Measurements from ENCODE around the gene DNM3. TPM values are rescaled to one million over a fixed set of nuclear protein-coding genes. Genes with fewer than 3 reads are reported as not detected.
A peak's percentile ranks its signal among the peaks of the same experiment; 100 is the strongest.

DNM3 gene
- total RNA-seq: 1 to 10 TPM in 2 of 4 donors, not detected in 2; 2.7 to 3.3 TPM

- in situ Hi-C loops (cut with MboI; ENCODE audit: low pct_ligation_motif_present in 1 of 4, low pct_unique_long_range_greater_than_20kb in 1 of 4, low sequenced_read_pairs in 3 of 4): no loop called here
- intact Hi-C loops (cut with DNase I; ENCODE audit: low total_unique reads): no loop called here
- H3K4me3 ChIP-seq: peak within 1 kb of the TSS; percentile 47 to 95 (median 62)
- WGBS, 2 donors (ENCODE audit: low coverage in 1 of 2): 2% methylated on average over 41 of the region's 85 CpGs; no CpG with 5 or more reads in 1 of the 2 donors
- TF ChIP-seq POLR2AphosphoS5 (IDR thresholded peaks at IDR 0.05) (peak in 2 of 3 donors; percentile 52 to 80), EP300 (IDR thresholded peaks at IDR 0.05; ENCODE audit: low read depth) (no peak)
- H3K27ac ChIP-seq: peak within 1 kb of the TSS; percentile 51 to 72 (median 68)
- H3K9me3 ChIP-seq: no peaks in the 10 kb centered on the region
- H3K4me1 ChIP-seq: peaks cover 0 to 12% (median 11%) of the 10 kb centered on the region in 4 donors
- peak; percentile 81 for DNase-seq
- H3K27me3 ChIP-seq: peaks cover 12% of the 10 kb centered on the region
- H3K36me3 ChIP-seq: no peaks in the 10 kb centered on the region
Measured at GRCh38 chr1:171841050-171841910, at the start of gene DNM3. Gene DNM3 (plus strand): TSS chr1:171841498. CDS start chr1:171841657, 159 bp downstream.

- no peak for DNase-seq
- intact Hi-C loops (cut with DNase I; ENCODE audit: low total_unique reads) (no loop called here), in situ Hi-C loops (cut with MboI; ENCODE audit: low pct_ligation_motif_present in 1 of 4, low pct_unique_long_range_greater_than_20kb in 1 of 4, low sequenced_read_pairs in 3 of 4) (loop anchor here in 1 of 4 donors (25.0 kb wide), 1 partner anchor 644 kb away; the partner anchor contains the start of gene PIGC)
- no peak for TF ChIP-seq EP300 (IDR thresholded peaks at IDR 0.05; ENCODE audit: low read depth)
- 88 to 90% methylated on average over 5 to 7 of the region's 7 CpGs for WGBS, 2 donors (ENCODE audit: low coverage in 1 of 2)
- H3K4me1 ChIP-seq: no peaks in the 10 kb centered on the region
- peaks cover 0 to 74% (median 33%) of the 10 kb centered on the region in 4 donors for H3K36me3 ChIP-seq
- no peak overlapping the region for H3K4me3 ChIP-seq
- no peak overlapping the region for H3K27ac ChIP-seq
- H3K27me3 ChIP-seq: no peaks in the 10 kb centered on the region
- H3K9me3 ChIP-seq: no peaks in the 10 kb centered on the region
Measured at GRCh38 chr1:171792656-171793369, 48.5 kb upstream of the DNM3 start.

- Histone ChIP-seq H3K4me1 (no peaks in the 10 kb centered on the region), H3K27me3 (no peaks in the 10 kb centered on the region), H3K9me3 (no peaks in the 10 kb centered on the region), H3K27ac (no peak overlapping the region), H3K36me3 (peaks cover 0 to 66% (median 29%) of the 10 kb centered on the region in 4 donors), H3K4me3 (no peak overlapping the region)
- TF ChIP-seq EP300 (IDR thresholded peaks at IDR 0.05; ENCODE audit: low read depth): no peak
- no peak for TF ChIP-seq POLR2AphosphoS5 (IDR thresholded peaks at IDR 0.05)
- no peak for TF ChIP-seq CTCF (IDR thresholded peaks at IDR 0.05)
- no peak for TF ChIP-seq POLR2A (IDR thresholded peaks at IDR 0.05)
- in situ Hi-C loops (cut with MboI; ENCODE audit: low pct_ligation_motif_present in 1 of 4, low pct_unique_long_range_greater_than_20kb in 1 of 4, low sequenced_read_pairs in 3 of 4): loop anchor here in 1 of 4 donors (25.0 kb wide), 1 partner anchor 644 kb away; the partner anchor contains the start of gene PIGC
- no peak for DNase-seq
- WGBS, 2 donors (ENCODE audit: low coverage in 1 of 2): 100% methylated on average over 1 of the region's 1 CpG
- intact Hi-C loops (cut with DNase I; ENCODE audit: low total_unique reads): no loop called here
Measured at GRCh38 chr1:171793636-171794035, 47.7 kb upstream of the DNM3 start.

GRCh38 chr1:171794085-171794484 lies 47.2 kb upstream of the DNM3 start:
- H3K27ac ChIP-seq: no peak overlapping the region
- H3K4me3 ChIP-seq: no peak overlapping the region
- no peaks in the 10 kb centered on the region for H3K27me3 ChIP-seq
- H3K4me1 ChIP-seq: no peaks in the 10 kb centered on the region
- in situ Hi-C loops (cut with MboI; ENCODE audit: low pct_ligation_motif_present in 1 of 4, low pct_unique_long_range_greater_than_20kb in 1 of 4, low sequenced_read_pairs in 3 of 4) (loop anchor here in 1 of 4 donors (25.0 kb wide), 1 partner anchor 643 kb away; the partner anchor contains the start of gene PIGC), intact Hi-C loops (cut with DNase I; ENCODE audit: low total_unique reads) (no loop called here)
- no peak for DNase-seq
- TF ChIP-seq POLR2A (IDR thresholded peaks at IDR 0.05): no peak
- TF ChIP-seq POLR2AphosphoS5 (IDR thresholded peaks at IDR 0.05): no peak
- no peak for TF ChIP-seq CTCF (IDR thresholded peaks at IDR 0.05)
- TF ChIP-seq EP300 (IDR thresholded peaks at IDR 0.05; ENCODE audit: low read depth): no peak
- 92% methylated on average over 2 to 4 of the region's 4 CpGs for WGBS, 2 donors (ENCODE audit: low coverage in 1 of 2)
- peaks cover 0 to 62% (median 27%) of the 10 kb centered on the region in 4 donors for H3K36me3 ChIP-seq
- no peaks in the 10 kb centered on the region for H3K9me3 ChIP-seq
